GM06990 (cell line): ENCODE measurements around the gene FCN1.

ENCODE experiments used
- DNase-seq: peaks from one replicate; pipeline ENCODE4 v3.0.0-alpha.2; 2011; ENCODE audit not compliant: insufficient read length; ENCODE audit errors: extremely low read depth
- H3K27me3 ChIP-seq: replicated peaks from 2 replicates; pipeline ENCODE4 v1.6.0; 2011; ENCODE audit warnings: low read length; ENCODE audit not compliant: control insufficient read depth, insufficient read depth
- H3K36me3 ChIP-seq: 2 replicates; pipeline ENCODE4 v1.5.1; 2011; ENCODE audit warnings: low read length; ENCODE audit not compliant: control insufficient read depth, insufficient read depth
- H3K4me3 ChIP-seq: replicated peaks from 2 replicates; pipeline ENCODE4 v1.5.1; 2011; ENCODE audit warnings: low read depth, mild to moderate bottlenecking, control low read depth, low read length
- CTCF ChIP-seq: IDR thresholded peaks from 2 replicates; pipeline ENCODE4 v1.5.1; 2011; ENCODE audit warnings: low read length, control low read depth, mild to moderate bottlenecking, inconsistent platforms; ENCODE audit not compliant: insufficient read depth, poor library complexity, severe bottlenecking

FCN1 gene

DNA sequence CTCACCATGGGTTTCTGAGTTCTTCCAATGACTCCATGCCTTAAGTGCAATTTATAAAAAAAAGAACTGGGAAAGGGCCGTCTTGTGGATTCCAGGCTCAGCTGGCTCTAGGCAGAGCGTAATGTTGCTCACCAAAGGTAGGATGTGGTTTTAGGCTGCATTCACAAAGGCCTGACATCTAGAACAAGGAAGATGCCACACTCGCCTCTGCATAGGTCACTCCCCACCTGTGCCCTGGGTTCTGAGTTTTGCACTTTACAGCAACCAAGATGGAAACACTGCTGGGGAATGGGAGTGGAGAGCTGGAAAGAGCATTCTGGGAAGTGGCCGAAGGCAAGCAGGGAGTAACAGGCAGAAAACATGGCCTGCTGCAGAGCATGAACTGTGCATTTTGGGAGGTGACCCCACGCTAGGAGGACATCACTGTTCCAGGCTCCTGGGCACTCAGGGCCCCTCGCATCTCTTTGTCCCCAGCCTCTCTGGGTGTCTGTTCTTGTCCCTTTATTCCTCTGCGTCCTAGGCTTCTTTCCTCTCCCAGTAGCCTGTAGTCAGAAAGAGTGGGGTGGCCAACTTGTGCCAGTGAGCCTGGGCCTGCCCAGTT lies 24.8 kb downstream of the FCN1 start:
- Histone ChIP-seq H3K27me3 (no peaks in the 10 kb centered on the region), H3K36me3 (no peaks in the 10 kb centered on the region), H3K4me3 (no peak overlapping the region)
- TF ChIP-seq CTCF = no peak
- no peak for DNase-seq

DNA sequence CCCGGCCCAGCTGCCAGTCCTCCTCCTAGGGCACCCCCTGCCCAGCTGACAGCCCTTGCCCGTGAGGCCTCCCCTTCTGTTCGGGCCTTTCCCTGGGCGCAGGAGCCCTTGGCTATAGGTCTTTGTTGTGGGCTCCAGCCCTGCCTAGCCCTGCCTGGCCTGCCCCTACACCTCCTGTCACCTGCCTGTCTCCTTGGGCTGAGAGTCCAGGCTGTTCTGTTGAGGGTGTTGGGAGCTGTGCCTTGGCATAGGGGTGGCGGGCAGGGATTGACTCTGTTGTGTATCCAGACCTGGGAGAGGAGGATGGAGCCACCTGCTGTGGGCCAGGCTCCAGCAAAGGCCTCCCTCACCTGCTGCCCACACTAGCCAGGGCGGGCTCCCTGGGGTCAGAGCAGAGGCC lies 25.5 kb downstream of the FCN1 start:
- H3K4me3 ChIP-seq = no peak overlapping the region
- TF ChIP-seq CTCF = no peak
- no peak for DNase-seq
- H3K27me3 ChIP-seq = no peaks in the 10 kb centered on the region
- no peaks in the 10 kb centered on the region for H3K36me3 ChIP-seq

GRCh38 chr9:134891713-134892112 lies 26.0 kb downstream of the FCN1 start:
- DNase-seq = no peak
- no peaks in the 10 kb centered on the region for H3K36me3 ChIP-seq
- no peak for TF ChIP-seq CTCF
- H3K27me3 ChIP-seq = no peaks in the 10 kb centered on the region
- no peak overlapping the region for H3K4me3 ChIP-seq

GRCh38 chr9:134891053-134891452 lies 26.7 kb downstream of the FCN1 start:
- no peak for TF ChIP-seq CTCF
- Histone ChIP-seq H3K4me3 (no peak overlapping the region), H3K36me3 (no peaks in the 10 kb centered on the region), H3K27me3 (no peaks in the 10 kb centered on the region)
- DNase-seq = no peak

GRCh38 chr9:134890155-134890495 lies 27.6 kb downstream of the FCN1 start:
- no peak for DNase-seq
- Histone ChIP-seq H3K27me3 (no peaks in the 10 kb centered on the region), H3K4me3 (no peak overlapping the region), H3K36me3 (no peaks in the 10 kb centered on the region)
- TF ChIP-seq CTCF = no peak

DNA sequence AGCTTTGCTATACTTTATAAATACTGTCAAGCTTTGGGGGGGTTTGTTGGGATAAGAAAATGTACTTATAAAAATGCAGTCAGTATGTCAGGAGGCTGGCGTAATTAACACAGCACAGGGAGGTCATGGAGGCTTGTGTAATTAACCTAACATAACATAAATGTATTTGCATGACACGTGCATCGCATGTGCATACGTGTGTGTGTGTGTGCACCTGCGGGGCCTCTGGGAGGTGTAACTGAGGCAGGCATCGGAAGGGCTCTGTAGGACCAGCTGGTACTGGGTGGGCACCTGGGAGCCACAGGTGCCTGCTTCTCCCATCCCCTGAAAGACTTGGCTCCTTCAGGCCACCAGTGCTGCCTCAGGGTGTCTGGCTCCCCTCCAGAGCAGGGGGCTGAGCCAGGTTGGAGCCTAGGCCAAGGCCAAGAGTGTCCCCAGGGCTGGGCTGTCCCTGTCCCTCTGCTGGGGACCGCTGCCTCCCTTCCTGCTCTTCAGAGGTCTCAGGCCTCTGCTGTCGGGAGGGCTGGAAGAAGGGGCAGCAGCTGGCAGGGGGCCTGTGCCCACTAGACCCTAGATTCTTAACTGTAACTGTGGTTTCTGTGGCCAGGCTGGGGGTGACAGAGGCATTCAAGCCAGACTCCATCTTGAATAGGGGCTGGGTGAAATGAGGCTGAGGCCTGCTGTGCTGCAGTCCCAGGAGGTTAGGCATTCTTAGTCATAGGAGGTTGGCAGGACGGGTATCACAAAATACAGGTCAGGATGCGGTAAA lies 28.1 kb downstream of the FCN1 start:
- no peak for DNase-seq
- TF ChIP-seq CTCF = no peak
- no peaks in the 10 kb centered on the region for H3K27me3 ChIP-seq
- H3K4me3 ChIP-seq = no peak overlapping the region
- no peaks in the 10 kb centered on the region for H3K36me3 ChIP-seq
